GM19023 (cell line): Measurements from ENCODE around the gene TRAPPC10.
A peak's percentile ranks its signal among the peaks of the same experiment; 100 is the strongest.

Source experiments
- ATAC-seq: cut with Tn5 transposase; IDR thresholded peaks from one replicate; pipeline ENCODE4 v1.9.1; 2021; ENCODE audit warnings: mild to moderate bottlenecking, moderate library complexity; ENCODE audit not compliant: unreplicated experiment

TRAPPC10 gene, protein sequence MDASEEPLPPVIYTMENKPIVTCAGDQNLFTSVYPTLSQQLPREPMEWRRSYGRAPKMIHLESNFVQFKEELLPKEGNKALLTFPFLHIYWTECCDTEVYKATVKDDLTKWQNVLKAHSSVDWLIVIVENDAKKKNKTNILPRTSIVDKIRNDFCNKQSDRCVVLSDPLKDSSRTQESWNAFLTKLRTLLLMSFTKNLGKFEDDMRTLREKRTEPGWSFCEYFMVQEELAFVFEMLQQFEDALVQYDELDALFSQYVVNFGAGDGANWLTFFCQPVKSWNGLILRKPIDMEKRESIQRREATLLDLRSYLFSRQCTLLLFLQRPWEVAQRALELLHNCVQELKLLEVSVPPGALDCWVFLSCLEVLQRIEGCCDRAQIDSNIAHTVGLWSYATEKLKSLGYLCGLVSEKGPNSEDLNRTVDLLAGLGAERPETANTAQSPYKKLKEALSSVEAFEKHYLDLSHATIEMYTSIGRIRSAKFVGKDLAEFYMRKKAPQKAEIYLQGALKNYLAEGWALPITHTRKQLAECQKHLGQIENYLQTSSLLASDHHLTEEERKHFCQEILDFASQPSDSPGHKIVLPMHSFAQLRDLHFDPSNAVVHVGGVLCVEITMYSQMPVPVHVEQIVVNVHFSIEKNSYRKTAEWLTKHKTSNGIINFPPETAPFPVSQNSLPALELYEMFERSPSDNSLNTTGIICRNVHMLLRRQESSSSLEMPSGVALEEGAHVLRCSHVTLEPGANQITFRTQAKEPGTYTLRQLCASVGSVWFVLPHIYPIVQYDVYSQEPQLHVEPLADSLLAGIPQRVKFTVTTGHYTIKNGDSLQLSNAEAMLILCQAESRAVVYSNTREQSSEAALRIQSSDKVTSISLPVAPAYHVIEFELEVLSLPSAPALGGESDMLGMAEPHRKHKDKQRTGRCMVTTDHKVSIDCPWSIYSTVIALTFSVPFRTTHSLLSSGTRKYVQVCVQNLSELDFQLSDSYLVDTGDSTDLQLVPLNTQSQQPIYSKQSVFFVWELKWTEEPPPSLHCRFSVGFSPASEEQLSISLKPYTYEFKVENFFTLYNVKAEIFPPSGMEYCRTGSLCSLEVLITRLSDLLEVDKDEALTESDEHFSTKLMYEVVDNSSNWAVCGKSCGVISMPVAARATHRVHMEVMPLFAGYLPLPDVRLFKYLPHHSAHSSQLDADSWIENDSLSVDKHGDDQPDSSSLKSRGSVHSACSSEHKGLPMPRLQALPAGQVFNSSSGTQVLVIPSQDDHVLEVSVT

GRCh38 chr21:44011579-44012473, at the start of gene TRAPPC10:
TSS of gene TRAPPC10 (plus strand) at chr21:44012309. CDS start at chr21:44012494, 185 bp downstream.
- peak; percentile 64 for ATAC-seq

GRCh38 chr21:43965911-43966585, 46.1 kb upstream of the TRAPPC10 start:
- ATAC-seq: no peak

DNA sequence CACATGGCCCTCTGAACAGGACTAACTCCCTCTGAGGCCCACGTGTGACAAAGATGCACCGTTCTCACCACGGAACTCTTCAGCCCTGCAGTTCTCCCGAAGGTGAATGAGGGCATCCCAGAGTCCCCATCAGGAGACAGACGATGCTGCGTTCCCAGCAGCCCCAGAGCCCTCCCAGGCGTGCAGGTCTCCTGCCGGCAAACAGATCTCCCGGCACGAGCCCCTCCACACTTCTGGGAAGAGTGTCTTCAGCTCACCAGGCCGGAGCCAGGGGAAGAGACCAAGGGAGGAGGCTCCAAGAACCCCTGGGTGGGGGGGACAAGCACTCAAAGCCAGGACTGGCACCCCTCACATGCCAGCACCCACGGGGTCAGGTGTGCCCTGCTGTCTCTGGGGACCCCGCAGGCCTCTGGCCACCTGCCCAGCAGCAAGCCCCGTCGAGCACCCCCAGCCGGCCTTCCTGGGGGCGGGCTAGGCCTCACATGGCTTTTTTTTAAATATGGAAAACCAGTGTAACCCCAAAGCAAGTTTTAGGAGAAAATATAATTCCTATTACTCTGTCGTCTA, 45.1 kb upstream of the TRAPPC10 start:
- ATAC-seq: no peak

DNA sequence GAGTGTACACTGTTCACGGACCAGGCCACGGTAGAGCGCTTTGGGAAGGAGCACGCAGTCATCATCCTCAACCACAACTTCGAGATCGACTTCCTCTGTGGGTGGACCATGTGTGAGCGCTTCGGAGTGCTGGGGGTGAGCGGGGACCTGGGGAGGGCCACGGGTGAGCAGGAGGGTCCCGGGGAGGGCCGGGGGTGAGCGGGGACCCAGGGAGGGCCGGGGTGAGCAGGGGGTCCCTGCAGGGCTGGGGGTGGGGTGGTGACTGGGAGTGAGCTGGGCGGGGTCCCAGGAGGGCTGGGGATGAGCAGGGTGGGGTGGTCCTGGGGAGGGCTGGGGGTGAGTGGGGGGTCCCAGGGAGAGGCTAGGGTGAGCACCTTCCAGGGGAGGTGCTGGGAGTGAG, 44.1 kb upstream of the TRAPPC10 start:
- ATAC-seq: no peak

DNA sequence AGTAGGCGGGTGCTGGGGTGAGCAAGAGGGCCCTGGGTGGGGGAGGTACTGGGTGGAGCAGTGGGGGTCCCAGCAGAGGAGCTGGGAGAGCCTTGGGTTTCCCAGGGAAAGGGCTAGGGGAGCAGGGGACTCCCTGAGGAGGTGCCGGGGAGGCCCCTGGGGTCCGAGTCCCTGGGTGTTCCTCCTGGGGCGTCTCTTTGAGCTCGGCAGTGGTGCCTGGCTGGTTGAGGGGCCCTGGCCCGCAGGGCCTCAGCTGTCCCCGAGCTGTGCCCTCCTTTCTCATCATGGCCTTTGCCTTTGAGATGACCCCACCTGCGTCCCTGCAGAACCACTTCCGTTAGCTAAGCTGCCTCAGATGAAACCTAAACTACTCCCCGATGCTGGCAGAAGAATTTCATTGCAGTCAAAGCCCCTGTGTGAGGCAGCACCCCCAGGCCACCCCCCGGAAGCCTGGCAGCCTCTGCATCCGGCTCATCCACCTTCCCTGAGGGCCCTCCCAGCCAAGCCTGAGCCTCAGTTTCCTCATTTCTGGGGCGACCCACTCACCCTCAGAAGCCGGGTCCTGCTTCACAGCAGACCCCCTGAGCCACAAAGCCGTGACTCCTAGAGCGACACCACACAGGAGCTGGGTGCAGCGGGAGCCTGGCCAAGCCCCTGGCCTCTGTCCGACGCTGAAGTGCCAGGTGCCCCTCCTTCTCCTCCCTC, 43.5 kb upstream of the TRAPPC10 start:
- ATAC-seq: no peak

GRCh38 chr21:43969115-43969444, 43.0 kb upstream of the TRAPPC10 start:
- ATAC-seq: no peak

DNA sequence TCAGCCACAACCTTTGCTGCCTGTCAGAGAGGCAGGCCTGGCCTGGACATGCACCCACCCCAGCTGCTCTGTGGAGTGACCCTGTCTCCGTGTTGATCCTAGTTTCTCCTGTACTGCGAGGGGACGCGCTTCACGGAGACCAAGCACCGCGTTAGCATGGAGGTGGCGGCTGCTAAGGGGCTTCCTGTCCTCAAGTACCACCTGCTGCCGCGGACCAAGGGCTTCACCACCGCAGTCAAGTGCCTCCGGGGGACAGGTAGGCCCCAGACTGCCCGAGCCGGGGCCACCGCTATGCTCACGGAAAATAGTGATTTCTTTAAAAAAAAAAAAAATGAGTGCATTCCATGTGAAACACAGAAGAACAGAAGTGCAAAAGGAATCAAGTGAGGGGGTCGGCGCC, 41.6 kb upstream of the TRAPPC10 start:
- ATAC-seq: no peak

DNA sequence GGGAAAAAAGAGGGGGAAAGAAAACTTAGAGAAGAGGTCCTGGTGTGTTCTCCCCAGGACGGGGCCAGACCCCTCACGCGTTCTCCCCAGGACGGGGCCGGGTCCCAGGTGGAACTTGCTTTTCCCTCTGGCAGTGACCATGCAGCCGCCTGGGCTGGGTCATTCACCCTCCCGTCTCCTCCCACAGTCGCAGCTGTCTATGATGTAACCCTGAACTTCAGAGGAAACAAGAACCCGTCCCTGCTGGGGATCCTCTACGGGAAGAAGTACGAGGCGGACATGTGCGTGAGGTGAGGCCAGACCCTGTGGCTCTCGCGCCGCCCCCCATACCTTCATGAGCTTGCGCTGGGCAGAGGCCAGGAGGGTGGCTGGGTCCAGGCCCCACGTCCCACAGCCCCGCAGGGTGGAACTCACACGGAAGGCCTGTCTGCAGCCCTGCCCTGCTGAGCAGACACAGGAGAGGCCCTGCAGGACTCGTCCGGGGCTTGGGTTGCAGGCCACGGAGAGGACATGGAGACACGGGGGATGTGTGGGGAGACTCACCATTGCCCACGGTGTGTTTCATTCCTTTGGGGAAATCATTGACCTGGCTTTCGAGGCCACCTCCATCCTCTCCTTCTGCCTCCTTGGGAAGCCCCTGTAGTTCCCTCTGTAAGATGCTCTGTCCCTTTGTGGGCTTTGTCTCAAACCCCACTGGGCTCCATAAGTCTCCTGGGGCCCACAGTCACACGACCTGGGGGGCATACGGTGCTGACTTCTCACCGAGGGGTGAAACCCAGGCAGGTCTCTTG, 40.7 kb upstream of the TRAPPC10 start:
- ATAC-seq: no peak

DNA sequence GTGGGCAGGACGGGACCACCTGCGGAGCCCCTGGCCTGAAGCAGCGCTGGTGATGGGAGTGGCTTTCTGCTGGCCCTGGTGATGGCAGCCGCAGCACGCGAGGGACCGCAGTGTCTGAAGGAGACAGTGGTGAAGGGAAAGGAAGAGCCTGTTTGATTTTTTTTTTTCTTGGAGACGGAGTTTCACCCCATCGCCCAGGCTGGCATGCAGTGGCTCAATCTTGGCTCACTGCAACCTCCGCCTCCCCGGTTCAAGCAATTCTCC, 40.2 kb upstream of the TRAPPC10 start:
- ATAC-seq: no peak

DNA sequence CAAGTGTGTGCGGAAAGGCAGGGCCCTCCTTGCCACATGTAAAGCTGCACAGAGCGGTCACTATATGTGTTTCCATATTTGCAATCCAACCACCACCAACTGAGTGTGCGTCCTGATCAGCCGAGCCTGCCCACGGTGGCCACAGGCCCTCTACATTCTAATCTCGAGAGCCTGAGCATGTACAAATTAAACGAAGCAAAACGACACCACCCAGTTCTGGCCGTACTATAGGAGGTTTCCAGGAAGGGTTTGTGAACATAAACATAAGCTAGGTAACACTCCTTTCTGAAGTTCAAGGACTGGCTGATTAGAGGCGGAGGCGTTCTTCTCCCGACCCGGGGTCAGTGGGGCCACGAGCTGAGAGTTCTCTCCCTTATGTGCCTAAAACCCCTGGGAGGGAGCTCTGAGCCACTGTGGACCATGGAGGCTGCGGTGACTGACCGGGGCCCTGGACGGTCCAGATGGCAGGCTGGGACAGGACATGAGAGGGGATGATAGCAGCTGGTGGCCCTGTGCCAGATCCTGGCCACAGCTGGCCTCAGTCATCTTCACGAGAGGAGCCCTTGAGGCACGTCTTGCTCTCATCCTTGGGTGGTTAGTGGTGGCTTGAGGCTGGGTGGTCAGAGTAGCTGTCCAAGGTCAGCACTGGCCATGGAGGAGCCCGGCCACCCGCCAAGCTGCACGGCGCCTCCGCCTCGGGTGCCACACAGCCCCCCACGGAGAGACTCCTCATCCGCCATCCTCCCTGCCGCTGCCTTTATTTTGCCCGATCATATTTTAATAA, 39.1 kb upstream of the TRAPPC10 start:
- ATAC-seq: no peak

GRCh38 chr21:43973634-43973955, 38.5 kb upstream of the TRAPPC10 start:
- no peak for ATAC-seq

GRCh38 chr21:43974791-43975468, 37.2 kb upstream of the TRAPPC10 start:
- ATAC-seq: no peak

DNA sequence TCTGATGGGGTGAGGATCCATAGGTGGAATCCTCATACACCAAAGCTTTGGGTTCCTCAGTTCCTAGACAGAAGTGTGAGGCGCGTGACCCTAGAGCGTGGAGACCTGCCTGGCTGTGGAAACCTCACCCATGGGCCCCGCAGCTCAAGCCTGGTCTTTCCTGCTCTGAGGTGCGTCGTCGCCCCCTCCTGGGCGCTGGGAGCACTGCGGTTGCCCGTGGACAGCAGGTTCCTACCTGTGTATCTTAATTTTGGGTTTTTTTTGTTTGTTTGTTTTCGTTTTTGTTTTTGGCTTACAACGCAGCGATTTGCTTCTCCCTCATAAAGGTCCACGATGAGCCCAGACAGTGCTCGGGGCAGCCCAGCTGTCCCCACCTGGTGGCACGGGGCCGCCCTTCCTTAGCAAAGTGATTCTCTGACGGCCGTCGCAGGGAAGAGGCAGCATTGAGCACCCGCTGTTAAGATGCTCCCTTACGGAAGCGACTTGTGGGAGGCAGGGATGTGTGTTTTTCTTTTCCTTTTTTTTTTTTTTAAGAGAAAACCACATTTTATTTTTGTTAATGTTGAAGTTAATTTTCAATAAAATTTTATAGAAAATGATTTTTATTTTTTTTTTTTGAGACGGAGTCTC, 36.5 kb upstream of the TRAPPC10 start:
- ATAC-seq: peak; percentile 52

GRCh38 chr21:43976661-43977060, 35.4 kb upstream of the TRAPPC10 start:
- ATAC-seq: no peak

DNA sequence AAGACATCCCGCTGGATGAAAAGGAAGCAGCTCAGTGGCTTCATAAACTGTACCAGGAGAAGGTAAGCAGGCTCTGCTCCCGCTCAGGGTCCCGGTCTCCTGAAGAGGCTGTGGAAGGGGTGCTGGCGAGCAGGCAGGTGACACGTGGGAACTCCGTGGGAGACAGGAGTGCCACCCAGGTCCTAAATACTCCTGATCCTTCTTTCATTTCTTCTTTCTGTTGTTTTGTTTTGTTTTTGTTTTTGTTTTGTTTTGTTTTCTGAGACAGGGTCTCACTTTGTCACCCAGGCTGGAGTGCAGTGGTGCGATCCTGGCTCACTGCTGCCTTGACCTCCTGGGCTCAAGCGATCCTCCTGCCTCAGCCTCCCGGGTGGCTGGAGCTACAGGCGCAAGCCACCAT, 34.0 kb upstream of the TRAPPC10 start:
- no peak for ATAC-seq

- no peak for ATAC-seq
Observed at GRCh38 chr21:43979654-43980053, 32.5 kb upstream of the TRAPPC10 start.
